K562 (cell line): ENCODE data around the gene KCNK16. TPM values are rescaled to one million over a fixed set of nuclear protein-coding genes. Genes with fewer than 3 reads are reported as not detected.

Experiments
- ATAC-seq: fragments of 200-7000 bp; cut with Tn5 transposase; 3 replicates; pipeline ENCODE4 v1.9.1; 2020; ENCODE audit warnings: moderate library complexity
- BruUV-seq: library from RNA; stranded (reverse); fragments of 400-500 nt; replicated peaks from 2 replicates; lab custom pipeline; 2021; lab: Mats Ljungman, UMichigan
- CTCF ChIA-PET: fragments of 300-600 bp; formaldehyde crosslinking; extraction: SDS; loops from one replicate; lab custom pipeline; 2021; ENCODE audit warnings: low intra/inter-chr PET ratio; lab: Yijun Ruan, JAX
- POLR2A ChIA-PET: fragments of 300-600, 350-650 bp; sonication (Branson Sonifier 250); formaldehyde crosslinking; extraction: SDS; loops from one replicate; lab custom pipeline; 2021; ENCODE audit warnings: antibody characterized with exemption, inconsistent platforms; lab: Yijun Ruan, JAX
- DNase-seq, 4 experiments: peaks; one replicate each; pipeline versions ENCODE4 v3.0.0 to v3.0.0-alpha.2; 2011 to 2018; ENCODE audit warnings: low spot score in 3 of 4, mixed read lengths in 3 of 4; ENCODE audit errors: extremely low read depth in 1 of 4
- FAIRE-seq: peaks from 2 replicates; lab custom pipeline; 2011; peaks lifted over from hg19 to GRCh38; lab: Jason Lieb, UNC
- H2AFZ ChIP-seq: 2 replicates; pipeline ENCODE4 v1.6.0; 2011; ENCODE audit warnings: low read depth, low read length, control low read depth, inconsistent platforms
- H3K27ac ChIP-seq: fragments of 200-600 bp; 3 replicates; pipeline ENCODE4 v1.8.0; 2011; ENCODE audit warnings: low read depth, mild to moderate bottlenecking, control low read depth, inconsistent platforms, low read length, moderate library complexity, mixed read lengths; ENCODE audit errors: extremely low read depth
- H3K27me3 ChIP-seq, 2 experiments: fragments of 300-600 bp in 1 of 2; 2 replicates in 1 of 2; 3 replicates in 1 of 2; pipeline versions ENCODE4 v1.6.0 to v1.8.0; 2011; ENCODE audit warnings: inconsistent platforms in 2 of 2, low read length in 2 of 2, mild to moderate bottlenecking in 1 of 2, mixed read lengths in 1 of 2, moderate library complexity in 1 of 2; ENCODE audit not compliant: control insufficient read depth in 2 of 2, insufficient read depth in 2 of 2
- H3K36me3 ChIP-seq: fragments of 300-600 bp; 3 replicates; pipeline ENCODE4 v1.8.0; 2011; ENCODE audit warnings: mild to moderate bottlenecking, low read length, inconsistent platforms; ENCODE audit not compliant: control insufficient read depth, insufficient read depth
- H3K4me1 ChIP-seq, 2 experiments: fragments of 200-600 bp in 1 of 2; replicated peaks in 1 of 2; 2 replicates in 1 of 2; 3 replicates in 1 of 2; pipeline versions ENCODE4 v1.5.1 to v1.8.0; 2011; ENCODE audit warnings: inconsistent platforms in 2 of 2, low read length in 2 of 2, mild to moderate bottlenecking in 1 of 2, mixed read lengths in 1 of 2, moderate library complexity in 1 of 2; ENCODE audit not compliant: control insufficient read depth in 2 of 2, insufficient read depth in 2 of 2
- H3K4me2 ChIP-seq: 2 replicates; pipeline ENCODE4 v1.6.1; 2011; ENCODE audit warnings: low read length, control low read depth, inconsistent platforms, mixed read lengths; ENCODE audit not compliant: insufficient read depth
- H3K4me3 ChIP-seq: fragments of 200-600 bp; sonication (generic), shearing (Covaris generic); 2 replicates; pipeline ENCODE4 v1.5.1; 2016; ENCODE audit warnings: control low read depth, inconsistent platforms
- H3K79me2 ChIP-seq: fragments of 200-600 bp; 3 replicates; pipeline ENCODE4 v1.8.0; 2011; ENCODE audit warnings: low read length, inconsistent platforms; ENCODE audit not compliant: control insufficient read depth, insufficient read depth
- H3K9ac ChIP-seq, 2 experiments: 2 replicates each; pipeline versions ENCODE4 v1.6.0 to v1.6.1; 2011; ENCODE audit warnings: low read depth in 2 of 2, low read length in 2 of 2, control low read depth in 1 of 2, inconsistent platforms in 1 of 2, mild to moderate bottlenecking in 1 of 2, mixed read lengths in 1 of 2; ENCODE audit not compliant: insufficient read depth in 1 of 2
- H3K9me1 ChIP-seq: one replicate; pipeline ENCODE4 v1.6.0; 2011; ENCODE audit warnings: inconsistent platforms, mild to moderate bottlenecking, low read length, moderate library complexity; ENCODE audit not compliant: control insufficient read depth, insufficient read depth
- H3K9me3 ChIP-seq: replicated peaks from 2 replicates; pipeline ENCODE4 v1.5.1; 2011; ENCODE audit warnings: low read depth, low read length, inconsistent platforms; ENCODE audit not compliant: control insufficient read depth, insufficient read depth
- H4K20me1 ChIP-seq: replicated peaks from 2 replicates; pipeline ENCODE4 v1.6.1; 2011; ENCODE audit warnings: low read length, inconsistent platforms, mixed read lengths; ENCODE audit not compliant: control insufficient read depth, insufficient read depth
- CTCFL ChIP-seq: IDR thresholded peaks from 2 replicates; pipeline ENCODE4 v1.6.1; 2011; ENCODE audit warnings: borderline replicate concordance, low read depth, mild to moderate bottlenecking, moderate library complexity, low read length; ENCODE audit not compliant: insufficient read depth, poor library complexity, severe bottlenecking
- GTF2A2 ChIP-seq: IDR thresholded peaks from 2 replicates; pipeline ENCODE4 v1.6.1; 2016; ENCODE audit warnings: mild to moderate bottlenecking, missing genetic modification characterization, missing compliant biosample characterization
- HCFC1 ChIP-seq: IDR thresholded peaks from 2 replicates; pipeline ENCODE4 v1.6.1; 2012; ENCODE audit warnings: low read depth, low read length, improper control_type of control experiment
- HINFP ChIP-seq: fragments of 450-650 bp; conservative IDR thresholded peaks from 2 replicates; pipeline ENCODE4 v1.6.1; 2016; ENCODE audit warnings: missing genetic modification characterization, low read depth, mild to moderate bottlenecking, control low read depth, missing compliant biosample characterization
- HMG20A ChIP-seq: fragments of 450-650 bp; formaldehyde crosslinking; conservative IDR thresholded peaks from 2 replicates; pipeline ENCODE4 v1.4.0; 2020; ENCODE audit warnings: mild to moderate bottlenecking, mixed read lengths
- HNRNPH1 ChIP-seq: fragments of 200-400 bp; formaldehyde crosslinking; optimal IDR thresholded peaks from 2 replicates; pipeline ENCODE3; 2017; ENCODE audit warnings: low read depth, mild to moderate bottlenecking, low read length, moderate library complexity
- ILK ChIP-seq: fragments of 450-650 bp; IDR thresholded peaks from 2 replicates; pipeline ENCODE4 v1.6.1; 2016; ENCODE audit warnings: missing genetic modification characterization, low read depth, mild to moderate bottlenecking, missing compliant biosample characterization, moderate library complexity, borderline replicate concordance
- IRF2 ChIP-seq: sonication (generic); formaldehyde crosslinking; IDR thresholded peaks from 2 replicates; pipeline ENCODE4 v1.8.1; 2022; ENCODE audit warnings: mild to moderate bottlenecking, missing genetic modification reagents
- MCM3 ChIP-seq: fragments of 450-650 bp; IDR thresholded peaks from 2 replicates; pipeline ENCODE4 v1.6.1; 2016
- ZBTB43 ChIP-seq: sonication (generic); formaldehyde crosslinking; IDR thresholded peaks from 2 replicates; pipeline ENCODE4 v1.8.0; 2023; ENCODE audit warnings: mild to moderate bottlenecking, missing genetic modification reagents
- ZNF12 ChIP-seq: sonication (generic); formaldehyde crosslinking; IDR thresholded peaks from 2 replicates; pipeline ENCODE4 v1.4.0; 2020; ENCODE audit warnings: mild to moderate bottlenecking, missing genetic modification reagents
- ZNF253 ChIP-seq: fragments of 250-450 bp; sonication (Bioruptor Pico); conservative IDR thresholded peaks from 2 replicates; pipeline ENCODE4 v1.6.1; 2021; ENCODE audit warnings: mild to moderate bottlenecking
- ZNF511 ChIP-seq: sonication (generic); formaldehyde crosslinking; IDR thresholded peaks from 2 replicates; pipeline ENCODE4 v1.8.0; 2022; ENCODE audit warnings: mild to moderate bottlenecking, missing genetic modification reagents
- WGBS: fragments of 100-300 bp; shearing (Covaris generic); methylation state at CpG from one replicate; pipeline ENCODE4 v1.1.6; 2016; ENCODE audit warnings: low coverage, mixed read lengths; ENCODE audit not compliant: insufficient coverage; ENCODE audit errors: missing lambda C conversion rate; 5-methylcytosine and 5-hydroxymethylcytosine counted together
- in situ Hi-C: fragments of 300-500 bp; cut with MboI; formaldehyde crosslinking; loops from 4 replicates; pipeline ENCODE4 v1.15.0; 2018; ENCODE audit warnings: inconsistent platforms, mixed read lengths
- intact Hi-C: fragments of 100-400 bp; cut with micrococcal nuclease; formaldehyde crosslinking; loops from 2 replicates; pipeline ENCODE4 v1.14.2; 2022
- polyA plus RNA-seq, 8 experiments: library from polyadenylated mRNA; depleted of rRNA in 4 of 8; stranded (reverse) in 5 of 8; unstranded in 3 of 8; fragments of >200 nt; fragmentation: Nextera tagmentation in 2 of 8; fragmentation: Illumina TruSeq in 1 of 8; extraction: Ambion mirVana in 2 of 8; extraction: Trizol in 1 of 8; gene quantifications; 2 replicates each; pipeline versions ENCODE4 v1.2.1 to v1.2.3, GENCODE V29; 2011 to 2014; ENCODE audit warnings: inconsistent platforms in 1 of 8, missing spikeins in 1 of 8
- total RNA-seq, 7 experiments: library from RNA; depleted of rRNA in 6 of 7; stranded (reverse); fragments of >200 nt in 6 of 7; fragmentation: Illumina TruSeq in 2 of 7; extraction: Trizol in 2 of 7; gene quantifications; 2 replicates each; pipeline versions ENCODE4 v1.2.1 to v1.2.3, GENCODE V29; 2011 to 2021; ENCODE audit warnings: low replicate concordance in 1 of 7
- TF ChIP-seq, protein P1 (sequence below): fragments of 450-650 bp; formaldehyde crosslinking; IDR thresholded peaks from 2 replicates; pipeline ENCODE4 v1.4.0; 2020; ENCODE audit warnings: mild to moderate bottlenecking, moderate library complexity

Gene KCNK16
- total and polyA plus RNA-seq, 9 of the 15 experiments (the other 6 are each of a cell fraction or from before 2014, with no cell fraction given): not detected

DNA sequence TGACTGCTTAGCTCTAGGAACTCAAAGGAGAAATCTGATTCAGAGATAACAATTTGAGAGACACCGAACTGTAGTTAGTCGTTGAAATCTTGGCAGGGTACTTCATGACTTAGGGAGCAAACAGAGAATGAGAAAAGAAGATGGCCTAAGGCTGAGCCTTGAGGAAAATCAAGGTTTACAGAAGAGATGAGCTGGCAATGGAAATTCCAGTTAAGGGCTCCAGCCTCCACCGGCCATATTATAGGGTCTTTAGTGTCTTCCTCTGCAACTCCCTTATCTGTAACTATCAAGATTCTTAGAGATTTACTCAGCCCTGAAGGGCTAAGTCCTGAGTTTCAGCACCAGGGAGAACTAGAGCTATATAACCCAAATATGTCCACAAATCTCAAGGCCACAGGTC is 34.9 kb downstream of the KCNK16 start:
- H2AFZ ChIP-seq: no peak overlapping the region
- intact Hi-C loops: no loop called here
- DNase-seq (no peak), FAIRE-seq (no peak), ATAC-seq (no peak)
- BruUV-seq: no TSS peak
- no peak overlapping the region for H3K4me3 ChIP-seq
- ChIA-PET CTCF (no interaction called here), POLR2A (no interaction called here)
- in situ Hi-C loops: no loop called here
- 0% methylated on average over 3 of the region's 3 CpGs for WGBS
- H3K27ac ChIP-seq: no peak overlapping the region
- H3K9me1 ChIP-seq: no peaks in the 10 kb centered on the region
- H3K79me2 ChIP-seq: no peaks in the 10 kb centered on the region
- no peaks in the 10 kb centered on the region for H3K9me3 ChIP-seq
- peaks cover 7% of the 10 kb centered on the region; the same call in 1 of the 2 replicates for H4K20me1 ChIP-seq
- H3K4me2 ChIP-seq: no peak overlapping the region
- H3K4me1 ChIP-seq: no peaks in the 10 kb centered on the region
- H3K27me3 ChIP-seq: peaks cover 58 to 63% of the 10 kb centered on the region in 2 experiments
- no peak overlapping the region for H3K9ac ChIP-seq
- no peaks in the 10 kb centered on the region for H3K36me3 ChIP-seq
- TF ChIP-seq HINFP (tag): no peak
- no peak for TF ChIP-seq CTCFL
- TF ChIP-seq HNRNPH1: no peak
- no peak for TF ChIP-seq ZNF12
- no peak for TF ChIP-seq MCM3
- no peak for TF ChIP-seq ZNF511 (CRISPR knock-in tag)
- TF ChIP-seq ILK (tag): no peak
- no peak for TF ChIP-seq ZBTB43 (CRISPR knock-in tag)
- TF ChIP-seq HMG20A (CRISPR knock-in tag): no peak
- TF ChIP-seq ZNF253 (CRISPR knock-in tag): no peak
- TF ChIP-seq, protein P1, sequence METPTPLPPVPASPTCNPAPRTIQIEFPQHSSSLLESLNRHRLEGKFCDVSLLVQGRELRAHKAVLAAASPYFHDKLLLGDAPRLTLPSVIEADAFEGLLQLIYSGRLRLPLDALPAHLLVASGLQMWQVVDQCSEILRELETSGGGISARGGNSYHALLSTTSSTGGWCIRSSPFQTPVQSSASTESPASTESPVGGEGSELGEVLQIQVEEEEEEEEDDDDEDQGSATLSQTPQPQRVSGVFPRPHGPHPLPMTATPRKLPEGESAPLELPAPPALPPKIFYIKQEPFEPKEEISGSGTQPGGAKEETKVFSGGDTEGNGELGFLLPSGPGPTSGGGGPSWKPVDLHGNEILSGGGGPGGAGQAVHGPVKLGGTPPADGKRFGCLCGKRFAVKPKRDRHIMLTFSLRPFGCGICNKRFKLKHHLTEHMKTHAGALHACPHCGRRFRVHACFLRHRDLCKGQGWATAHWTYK (CRISPR knock-in tag): no peak
- TF ChIP-seq HCFC1: no peak
- TF ChIP-seq GTF2A2: no peak
- no peak for TF ChIP-seq IRF2 (CRISPR knock-in tag)
